ENCODE results near the gene ZBTB32.

ZBTB32 gene

DNA sequence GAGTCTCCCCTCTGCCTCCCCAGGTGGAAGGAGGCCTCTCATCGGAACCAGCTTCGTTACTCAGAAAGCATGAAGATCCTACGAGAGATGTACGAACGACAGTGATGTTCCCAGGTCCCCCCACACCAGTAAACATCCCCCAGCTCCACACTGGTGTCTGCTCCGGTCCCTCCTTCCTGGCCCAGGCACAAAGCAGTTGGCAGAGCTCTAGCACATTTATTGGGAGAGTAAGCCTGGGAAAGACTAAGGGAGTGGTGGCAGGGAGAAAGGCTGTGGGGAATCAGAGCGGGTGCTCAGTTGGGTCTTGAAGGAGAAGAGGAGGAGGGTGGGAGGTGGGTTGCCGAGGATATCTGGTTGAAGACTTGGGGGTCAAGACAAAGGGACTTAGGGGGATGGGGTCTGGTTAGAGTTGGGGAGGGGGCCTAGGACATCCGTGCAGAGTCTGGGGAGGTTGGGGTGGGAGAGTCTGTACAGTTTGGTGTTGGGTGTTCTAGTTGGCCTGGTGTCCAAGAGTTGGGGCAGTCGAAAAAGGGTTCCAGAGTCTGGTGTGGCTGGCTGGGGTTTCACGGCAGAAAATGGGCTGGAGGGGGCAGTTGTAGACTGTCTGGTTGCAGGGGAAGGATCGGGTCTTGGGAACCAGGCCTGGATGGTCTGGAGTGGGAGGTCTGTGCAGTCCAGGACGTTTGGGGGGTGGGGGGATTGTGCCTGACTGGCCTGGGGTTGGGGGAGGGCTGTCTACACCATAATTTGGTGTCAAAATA is 50.2 kb downstream of the ZBTB32 start:
- no peak for DNase-seq

- no peak for DNase-seq
Measured at GRCh38 chr19:35755131-35755549, 50.8 kb downstream of the ZBTB32 start.

- DNase-seq, result no peak
Measured at GRCh38 chr19:35755550-35756376, 51.4 kb downstream of the ZBTB32 start.

- DNase-seq, result no peak
Measured at GRCh38 chr19:35756377-35757230, 52.2 kb downstream of the ZBTB32 start, which contains the start of gene HSPB6. Gene HSPB6, minus strand, starts transcription at chr19:35757029. Its CDS starts 21 bp downstream, at chr19:35757008.

- DNase-seq, result no peak
Measured at GRCh38 chr19:35757231-35757748, 52.9 kb downstream of the ZBTB32 start.

- peak; percentile 100 for DNase-seq
Measured at GRCh38 chr19:35757749-35758608, 53.6 kb downstream of the ZBTB32 start, which contains the start of gene PROSER3. Gene PROSER3, plus strand, starts transcription at chr19:35758176. Its CDS starts 40 bp downstream, at chr19:35758216.

DNA sequence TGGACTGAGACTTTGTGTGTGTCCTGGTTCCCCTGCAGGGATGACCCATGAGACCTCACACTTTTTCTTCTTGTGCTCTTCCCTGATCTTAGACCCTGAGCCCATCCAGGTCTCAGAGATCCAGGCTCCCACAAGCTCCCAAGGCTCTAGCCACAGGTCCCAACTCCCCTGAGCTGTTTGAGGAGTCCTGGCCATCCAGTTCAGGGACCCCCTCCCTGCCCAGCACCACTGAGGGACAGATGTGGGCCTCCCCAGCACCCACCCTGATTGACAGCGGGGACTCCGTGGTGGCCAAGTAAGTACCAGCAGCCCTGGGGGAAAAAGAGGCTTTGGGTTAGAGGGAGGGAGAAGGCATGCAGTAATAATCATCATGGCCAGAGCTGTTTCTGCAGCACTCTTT is 55.3 kb downstream of the ZBTB32 start:
- DNase-seq, result no peak

DNA sequence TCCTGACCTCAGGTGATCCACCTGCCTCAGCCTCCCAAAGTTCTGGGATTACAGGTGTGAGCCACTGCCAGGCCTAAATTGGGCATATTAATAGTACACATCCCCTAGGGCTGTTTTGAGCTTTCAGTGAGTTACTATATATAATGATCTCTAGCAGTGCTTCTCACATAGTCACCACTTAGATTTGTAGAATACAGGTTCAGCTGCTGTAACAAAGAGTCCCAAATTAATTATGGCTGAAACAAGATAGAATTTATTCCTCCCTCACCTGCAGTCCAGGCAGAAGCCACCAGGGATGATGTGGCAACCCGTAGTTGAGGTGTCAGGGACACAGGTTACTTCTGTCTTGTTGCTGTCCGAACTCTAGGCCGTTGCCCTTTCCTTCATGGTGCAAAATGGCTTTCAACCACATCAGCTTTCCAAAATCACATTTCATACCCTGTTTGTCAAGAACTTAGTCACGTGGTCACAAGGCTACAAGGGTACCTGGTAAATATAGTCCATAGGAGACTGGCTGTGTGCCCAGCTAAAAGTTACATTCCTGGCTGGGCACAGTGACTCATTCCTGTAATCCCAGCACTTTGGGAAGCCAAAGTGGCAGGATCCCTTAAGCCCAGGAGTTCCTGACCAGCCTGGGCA is 56.5 kb downstream of the ZBTB32 start:
- DNase-seq, result no peak

- no peak for DNase-seq
Measured at GRCh38 chr19:35764432-35765315, 60.3 kb downstream of the ZBTB32 start.
